ENCODE data around the gene PXN. TPM values are rescaled to one million over a fixed set of nuclear protein-coding genes. Genes with fewer than 3 reads are reported as not detected.
A peak's percentile ranks its signal among the peaks of the same experiment; 100 is the strongest.

PXN gene
- total RNA-seq, 2 donors from 2014 or later = 29.3 to 35.9 TPM

DNA sequence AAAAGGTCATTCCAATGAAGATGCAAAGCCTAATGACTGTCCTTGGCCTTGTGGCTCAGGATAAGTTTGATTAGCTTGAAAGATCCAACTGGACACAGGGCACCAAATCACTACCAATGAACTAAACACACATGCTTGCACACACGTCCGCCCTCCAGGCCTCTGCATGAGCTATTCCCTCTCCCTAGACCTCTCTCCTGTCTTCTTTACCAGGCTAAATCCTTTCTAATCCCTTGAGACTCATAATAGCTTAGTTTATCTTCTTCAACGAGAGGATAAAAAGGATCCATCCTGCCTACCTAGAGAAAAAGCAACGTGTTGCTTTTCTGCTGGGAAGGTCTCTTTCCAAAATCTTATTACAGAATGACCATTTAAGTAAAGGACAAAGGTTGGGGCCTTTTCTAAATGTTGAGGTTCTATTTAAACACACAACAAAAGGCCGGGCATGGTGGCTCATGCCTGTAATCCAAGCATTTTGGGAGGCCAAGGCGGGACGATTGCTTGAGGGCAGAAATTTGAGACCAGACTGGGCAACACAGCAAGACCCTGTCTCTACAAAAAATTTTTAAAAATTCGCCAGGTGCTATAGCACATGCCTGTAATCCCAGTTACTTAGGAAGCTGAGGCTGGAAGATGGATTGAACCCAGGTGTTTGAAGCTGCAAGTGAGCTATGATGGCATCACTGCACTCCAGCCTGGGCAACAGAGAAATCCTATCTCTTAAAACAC is 22.4 kb downstream of the PXN start:
- DNase-seq (no peak), ATAC-seq (no peak)
- TF ChIP-seq POLR2A (IDR thresholded peaks at IDR 0.05) = no peak
- TF ChIP-seq, protein P1, sequence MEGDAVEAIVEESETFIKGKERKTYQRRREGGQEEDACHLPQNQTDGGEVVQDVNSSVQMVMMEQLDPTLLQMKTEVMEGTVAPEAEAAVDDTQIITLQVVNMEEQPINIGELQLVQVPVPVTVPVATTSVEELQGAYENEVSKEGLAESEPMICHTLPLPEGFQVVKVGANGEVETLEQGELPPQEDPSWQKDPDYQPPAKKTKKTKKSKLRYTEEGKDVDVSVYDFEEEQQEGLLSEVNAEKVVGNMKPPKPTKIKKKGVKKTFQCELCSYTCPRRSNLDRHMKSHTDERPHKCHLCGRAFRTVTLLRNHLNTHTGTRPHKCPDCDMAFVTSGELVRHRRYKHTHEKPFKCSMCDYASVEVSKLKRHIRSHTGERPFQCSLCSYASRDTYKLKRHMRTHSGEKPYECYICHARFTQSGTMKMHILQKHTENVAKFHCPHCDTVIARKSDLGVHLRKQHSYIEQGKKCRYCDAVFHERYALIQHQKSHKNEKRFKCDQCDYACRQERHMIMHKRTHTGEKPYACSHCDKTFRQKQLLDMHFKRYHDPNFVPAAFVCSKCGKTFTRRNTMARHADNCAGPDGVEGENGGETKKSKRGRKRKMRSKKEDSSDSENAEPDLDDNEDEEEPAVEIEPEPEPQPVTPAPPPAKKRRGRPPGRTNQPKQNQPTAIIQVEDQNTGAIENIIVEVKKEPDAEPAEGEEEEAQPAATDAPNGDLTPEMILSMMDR (IDR thresholded peaks at IDR 0.05) = no peak
- intact Hi-C loops (cut with DNase I) = no loop called here
- WGBS, 2 donors = 80 to 86% methylated on average over 8 of the region's 8 CpGs
- Histone ChIP-seq H3K27me3 (no peaks in the 10 kb centered on the region), H3K9me3 (no peaks in the 10 kb centered on the region), H3K4me3 (no peak overlapping the region), H3K27ac (no peak overlapping the region), H3K4me1 (peaks cover 22% of the 10 kb centered on the region), H3K36me3 (replicated peaks in 1 of 2; ENCODE audit: insufficient read depth in 1 of 2, low read depth in 2 of 2) (no peaks in the 10 kb centered on the region)

DNA sequence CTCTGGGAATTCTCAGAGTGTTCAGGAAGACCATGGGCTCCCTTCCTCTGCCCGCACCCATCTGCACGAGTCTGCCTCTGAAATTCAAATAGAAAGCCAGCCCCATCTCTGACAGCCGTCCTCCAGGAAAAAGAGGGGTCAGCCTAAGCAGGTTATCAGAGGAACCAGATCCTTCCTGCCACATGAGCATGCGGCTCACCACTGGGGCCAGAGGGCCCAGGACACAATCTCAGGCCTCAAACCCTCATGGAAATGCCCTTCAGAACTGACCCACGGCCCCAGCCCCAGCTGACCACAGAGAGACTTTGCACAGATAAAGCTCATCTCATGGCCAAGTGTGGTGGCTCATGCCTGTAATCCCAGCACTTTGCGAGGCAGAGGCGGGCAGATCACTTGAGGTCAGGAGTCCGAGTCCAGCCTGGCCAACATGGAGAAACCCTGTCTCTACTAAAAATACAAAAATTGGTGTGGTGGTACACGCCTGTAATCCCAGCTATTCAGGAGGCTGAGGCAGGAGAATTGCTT is 23.2 kb downstream of the PXN start:
- TF ChIP-seq POLR2A (IDR thresholded peaks at IDR 0.05) = no peak
- TF ChIP-seq, protein P1 (IDR thresholded peaks at IDR 0.05) = no peak
- no peaks in the 10 kb centered on the region for H3K36me3 ChIP-seq (replicated peaks in 1 of 2; ENCODE audit: insufficient read depth in 1 of 2, low read depth in 2 of 2)
- peaks cover 24% of the 10 kb centered on the region for H3K4me1 ChIP-seq
- 80 to 81% methylated on average over 9 of the region's 9 CpGs for WGBS, 2 donors
- intact Hi-C loops (cut with DNase I) = no loop called here
- no peak overlapping the region for H3K4me3 ChIP-seq
- no peaks in the 10 kb centered on the region for H3K9me3 ChIP-seq
- H3K27ac ChIP-seq = peak overlapping the region in 1 of 4 donors; percentile 20
- ATAC-seq = no peak
- DNase-seq = no peak
- no peaks in the 10 kb centered on the region for H3K27me3 ChIP-seq

DNA sequence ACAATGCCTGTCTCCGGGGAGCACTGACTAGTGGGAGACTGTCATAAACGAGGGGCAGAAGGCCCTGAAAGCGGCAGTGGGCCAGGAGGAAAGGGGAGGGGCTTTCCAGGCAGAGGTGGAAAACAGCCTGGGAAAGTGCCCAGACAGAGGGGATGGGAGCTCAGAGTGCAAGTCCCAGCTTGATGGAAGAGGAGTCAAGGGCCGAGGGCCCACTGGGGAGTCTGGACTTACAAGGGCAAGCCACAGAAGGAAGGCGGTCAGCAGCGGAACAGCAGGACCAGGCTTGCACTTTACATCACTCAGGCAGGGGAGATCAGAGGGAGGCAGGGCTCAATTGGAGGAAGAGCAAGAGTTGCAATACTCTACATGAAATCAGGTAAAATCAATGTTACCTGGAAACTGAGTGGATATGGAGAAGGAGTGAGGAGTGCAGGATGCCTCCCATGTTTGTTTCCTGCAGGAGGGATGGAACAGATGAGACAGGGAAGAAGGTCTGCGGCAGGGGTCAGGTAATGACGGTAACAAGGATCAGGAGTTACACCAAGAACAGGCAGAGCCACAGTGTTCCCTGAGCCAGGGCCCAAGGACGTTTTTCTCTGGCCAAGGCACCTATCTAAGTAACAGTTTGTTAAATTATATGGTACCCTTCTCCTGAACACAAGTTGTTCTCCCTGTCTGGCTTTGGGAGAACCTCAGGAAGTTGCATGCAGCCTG is 23.8 kb downstream of the PXN start:
- no peak for ATAC-seq
- H3K27ac ChIP-seq = peak overlapping the region in 2 of 4 donors; percentile 13 to 20
- peaks cover 18% of the 10 kb centered on the region for H3K4me1 ChIP-seq
- H3K27me3 ChIP-seq = no peaks in the 10 kb centered on the region
- intact Hi-C loops (cut with DNase I) = no loop called here
- TF ChIP-seq, protein P1 (IDR thresholded peaks at IDR 0.05) = no peak
- no peak for TF ChIP-seq POLR2A (IDR thresholded peaks at IDR 0.05)
- no peaks in the 10 kb centered on the region for H3K9me3 ChIP-seq
- no peaks in the 10 kb centered on the region for H3K36me3 ChIP-seq (replicated peaks in 1 of 2; ENCODE audit: insufficient read depth in 1 of 2, low read depth in 2 of 2)
- WGBS, 2 donors = 62 to 66% methylated on average over 9 of the region's 9 CpGs
- H3K4me3 ChIP-seq = no peak overlapping the region
- DNase-seq = no peak

DNA sequence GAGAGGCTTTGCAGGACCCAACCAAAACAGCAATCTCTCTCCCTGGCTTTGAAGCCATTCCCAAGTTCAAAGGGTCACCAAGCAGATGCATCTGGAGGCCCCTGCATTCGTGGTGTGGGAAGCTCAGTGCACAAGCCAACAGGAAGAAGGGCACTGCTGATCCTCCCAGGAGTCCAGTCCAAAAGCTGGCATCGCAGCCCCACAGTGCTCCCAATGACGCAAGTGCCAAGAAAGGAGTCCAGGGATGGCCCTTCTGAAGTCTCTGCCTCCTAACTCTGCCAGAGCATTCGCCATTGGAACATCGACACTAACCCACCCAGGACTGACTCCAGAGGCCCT is 25.1 kb downstream of the PXN start:
- DNase-seq = no peak
- intact Hi-C loops (cut with DNase I) = no loop called here
- WGBS, 2 donors = 75 to 80% methylated on average over 3 to 5 of the region's 5 CpGs
- no peak overlapping the region for H3K4me3 ChIP-seq
- H3K9me3 ChIP-seq = no peaks in the 10 kb centered on the region
- H3K27ac ChIP-seq = no peak overlapping the region
- H3K36me3 ChIP-seq (replicated peaks in 1 of 2; ENCODE audit: insufficient read depth in 1 of 2, low read depth in 2 of 2) = no peaks in the 10 kb centered on the region
- TF ChIP-seq POLR2A (IDR thresholded peaks at IDR 0.05) = no peak
- TF ChIP-seq, protein P1 (IDR thresholded peaks at IDR 0.05) = no peak
- no peak for ATAC-seq
- no peaks in the 10 kb centered on the region for H3K27me3 ChIP-seq
- peaks cover 24% of the 10 kb centered on the region for H3K4me1 ChIP-seq

Data from body of pancreas (tissue), 4 donors.